ENCODE measurements around the gene PCP4.
"Not testable (repeated sequence)": the region's sequence is repeated elsewhere in the genome, so short reads cannot be mapped to it uniquely, and the experiment has no call there.

PCP4 gene

DNA sequence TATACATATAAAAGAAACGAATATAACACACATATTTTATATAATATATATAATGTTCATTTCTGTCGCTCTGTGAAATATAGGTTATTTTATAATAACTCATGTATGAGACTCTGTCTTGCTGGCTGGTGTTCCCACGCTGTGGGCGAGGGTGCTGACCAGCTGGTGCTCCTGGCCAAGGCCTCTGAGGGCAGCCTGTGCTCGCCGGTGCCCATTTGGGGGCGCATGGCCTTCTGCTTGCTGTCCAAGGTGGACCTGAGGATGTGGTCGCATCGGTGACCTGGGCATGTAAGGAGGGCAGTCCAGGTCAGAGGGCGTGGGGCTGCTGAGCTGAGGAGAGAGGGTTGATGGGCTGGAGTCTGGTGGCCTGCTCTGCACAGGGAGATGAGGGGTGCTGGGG, 1.1 kb upstream of the PCP4 start:
- no peak for DNase-seq (ENCODE audit: low read depth)

DNA sequence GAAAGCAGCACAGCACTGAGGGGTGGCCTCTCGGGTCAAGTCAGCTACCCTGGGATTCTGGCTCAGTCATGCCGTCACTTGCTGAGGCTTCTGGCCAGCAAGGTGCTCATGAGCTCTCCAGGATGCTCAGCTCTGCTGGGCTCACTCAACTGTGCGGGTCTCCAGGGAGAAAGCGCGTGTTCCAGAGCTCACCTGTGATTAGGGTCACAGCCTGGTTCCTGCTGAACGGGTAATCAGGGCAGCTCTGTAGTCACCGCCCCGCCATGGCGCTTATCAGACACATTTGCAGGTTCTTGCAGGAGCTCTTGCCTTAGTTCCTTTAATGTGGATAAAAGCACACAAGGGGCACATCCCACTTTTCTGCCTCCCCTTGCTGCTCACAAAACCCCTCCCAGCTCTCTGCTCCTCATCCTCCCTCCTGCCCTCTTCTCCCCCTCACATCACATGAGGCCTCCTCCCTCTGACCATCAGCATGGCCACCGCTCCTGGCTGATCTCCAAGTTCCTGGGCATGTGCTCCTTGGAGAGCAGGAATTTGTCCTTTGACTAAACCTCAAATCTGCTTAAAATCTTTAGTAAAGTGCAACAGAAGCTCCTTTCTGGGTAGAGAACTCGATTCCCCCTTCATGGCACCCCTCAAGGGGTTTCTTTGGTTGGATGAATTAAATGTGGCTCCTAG, 2.0 kb downstream of the PCP4 start:
- DNase-seq (ENCODE audit: low read depth) = no peak

DNA sequence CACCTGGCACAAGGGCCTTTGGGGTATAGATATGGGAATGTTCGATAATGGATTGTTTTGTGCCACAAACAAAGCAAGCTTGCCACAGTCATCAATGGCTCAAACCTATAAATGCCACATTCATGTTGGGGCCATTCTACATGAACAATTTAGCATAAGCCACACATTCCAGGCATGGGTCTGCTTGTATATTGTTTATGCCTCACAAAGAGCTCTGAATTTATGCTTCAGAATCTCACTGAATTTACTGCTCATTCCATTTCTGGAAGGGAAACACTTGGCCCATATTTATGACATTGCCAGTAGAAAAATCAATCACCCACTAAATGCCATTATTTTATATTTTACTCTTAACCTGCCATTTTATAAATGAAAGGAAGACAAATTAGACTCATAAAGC, 6.4 kb downstream of the PCP4 start:
- no peak for DNase-seq (ENCODE audit: low read depth)

DNA sequence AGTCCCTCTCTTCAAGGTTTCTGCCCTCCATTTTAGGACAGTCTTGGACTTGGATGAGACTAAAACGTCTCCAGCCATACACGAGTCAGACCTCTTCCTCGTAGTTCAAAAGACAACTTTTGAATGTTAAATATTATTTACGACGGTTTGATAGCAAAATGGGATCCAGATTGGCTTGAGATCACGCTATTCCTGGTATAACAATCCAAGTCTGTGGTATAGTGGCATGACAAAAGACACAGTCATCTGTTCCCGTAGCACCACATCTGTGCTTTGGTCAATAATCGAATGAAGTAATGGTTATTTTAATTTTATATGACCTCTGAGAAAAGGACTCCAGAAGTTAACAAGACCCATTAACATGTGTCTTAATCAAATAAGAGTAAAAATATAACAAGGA, 7.0 kb downstream of the PCP4 start:
- DNase-seq (ENCODE audit: low read depth) = no peak

DNA sequence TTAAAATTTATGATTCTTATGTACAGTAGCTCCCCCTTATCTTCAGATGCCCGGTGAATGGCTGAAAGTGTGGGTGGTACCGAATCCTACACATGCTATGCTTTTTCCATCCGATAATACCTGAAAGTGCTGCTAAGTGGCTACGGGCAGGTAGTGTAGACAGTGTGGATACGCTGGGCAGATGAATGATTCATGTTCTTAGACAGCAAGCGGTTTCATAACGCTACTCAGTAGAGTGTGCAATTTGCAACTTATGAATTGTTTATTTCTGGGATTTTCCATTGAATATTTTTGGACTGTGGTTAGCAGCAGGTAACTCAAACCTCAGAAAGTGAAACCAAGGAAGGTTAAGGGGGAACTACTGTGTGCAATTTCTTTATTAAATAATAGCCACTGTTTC, 7.5 kb downstream of the PCP4 start:
- no peak for DNase-seq (ENCODE audit: low read depth)

DNA sequence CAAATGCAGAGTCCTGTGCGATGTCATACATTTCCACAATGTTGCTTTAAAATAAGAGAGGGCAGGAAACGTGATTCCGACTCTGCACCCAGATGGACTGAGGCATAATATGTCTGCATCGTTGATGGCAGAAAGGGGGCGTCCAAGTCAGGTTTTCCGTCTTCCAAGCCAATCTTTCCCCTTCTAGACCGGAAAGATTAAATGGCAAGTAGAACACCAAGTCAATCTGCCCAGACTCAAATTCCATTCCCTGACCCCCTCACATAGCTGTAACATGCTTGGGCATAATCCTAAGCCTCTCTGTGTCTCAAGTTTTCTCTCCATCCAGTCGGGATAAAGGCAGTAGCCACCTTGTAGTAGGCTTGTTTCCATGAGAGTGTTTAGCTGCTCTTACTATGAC, 14.4 kb downstream of the PCP4 start:
- DNase-seq (ENCODE audit: low read depth) = no peak

DNA sequence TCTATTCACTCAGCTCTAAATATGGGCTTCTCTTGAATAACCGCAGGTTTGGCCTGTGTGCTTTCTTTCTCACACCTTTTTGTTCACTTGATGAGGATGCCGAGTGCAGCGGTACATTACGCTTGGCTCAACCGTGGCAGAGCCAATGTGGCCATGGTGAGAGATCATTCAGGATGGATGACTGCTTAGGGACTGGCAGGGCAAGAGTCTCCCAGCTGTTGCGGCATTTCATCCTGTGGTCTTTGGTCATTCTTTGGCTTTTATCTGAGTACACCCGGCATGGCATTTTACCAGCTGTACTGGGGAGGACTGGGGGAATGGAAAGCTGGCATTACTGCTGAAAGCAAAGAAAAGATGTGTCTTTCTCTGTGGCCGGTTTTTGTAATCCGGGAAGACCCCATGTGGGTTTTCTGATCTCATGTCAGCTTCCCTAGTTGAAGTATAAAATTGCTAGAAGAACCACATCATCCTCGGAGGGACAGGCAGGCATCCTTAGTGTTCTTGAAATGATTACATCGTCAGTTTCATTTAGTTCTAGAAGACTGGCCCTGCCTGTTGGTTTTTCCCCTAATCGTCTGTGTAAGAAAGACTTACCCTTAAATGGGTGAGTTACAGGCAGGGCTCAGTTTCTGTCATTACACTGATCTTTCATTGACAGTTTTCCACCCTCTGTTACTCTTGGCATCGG, 15.1 kb downstream of the PCP4 start:
- DNase-seq (ENCODE audit: low read depth) = no peak

DNA sequence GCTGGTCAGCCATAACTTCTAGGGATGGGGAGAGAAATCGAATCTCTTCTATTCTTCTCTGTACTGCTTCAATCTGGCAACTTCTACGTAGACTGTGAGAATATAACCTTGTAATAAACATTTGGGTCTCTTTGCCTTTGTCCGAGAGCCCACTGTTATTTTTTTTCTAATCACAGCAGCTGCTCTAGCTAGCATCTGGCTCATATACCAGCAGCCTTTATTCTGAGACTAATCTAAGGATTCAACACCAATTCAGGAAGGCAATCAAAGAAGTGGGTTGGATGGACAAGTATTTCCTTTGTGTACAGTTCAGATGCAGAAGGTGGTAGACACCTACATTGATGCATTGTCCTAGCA, 15.6 kb downstream of the PCP4 start:
- no peak for DNase-seq (ENCODE audit: low read depth)

DNA sequence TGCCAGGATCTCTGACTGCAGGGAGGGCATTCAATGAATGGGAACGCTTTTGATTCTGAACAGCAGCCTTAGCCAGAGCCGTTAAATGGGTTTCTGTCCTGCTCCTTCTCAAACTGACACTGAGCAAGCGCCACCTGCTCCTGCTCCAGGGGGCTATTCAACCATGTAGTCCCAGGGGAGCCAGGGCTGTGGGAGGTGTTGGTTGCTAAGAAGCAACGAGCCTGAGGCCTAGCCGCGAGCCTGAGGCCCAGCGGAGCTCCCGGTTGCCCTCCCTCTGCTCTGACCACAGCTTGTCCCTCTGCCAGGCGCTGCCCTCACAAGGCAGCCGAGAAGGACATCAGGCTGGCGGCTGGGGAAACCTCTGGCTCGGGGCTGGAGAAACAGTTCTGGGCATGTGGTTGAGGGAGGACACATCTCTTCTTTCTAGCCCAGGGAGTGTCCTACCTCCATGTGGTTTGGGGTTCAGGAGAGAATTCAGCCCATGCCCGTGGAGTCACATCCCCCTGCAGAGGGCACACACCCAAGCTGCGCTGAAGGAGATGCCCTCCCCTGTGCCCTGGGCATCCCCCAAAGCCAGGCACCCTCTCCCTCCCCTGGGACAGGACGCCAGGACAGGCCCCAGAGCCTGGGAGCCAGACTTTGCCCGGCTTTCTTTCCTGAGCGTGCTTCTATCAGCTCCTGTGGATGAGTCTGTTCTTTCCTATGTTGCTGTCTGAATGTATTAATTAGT, 18.0 kb downstream of the PCP4 start:
- no peak for DNase-seq (ENCODE audit: low read depth)

DNA sequence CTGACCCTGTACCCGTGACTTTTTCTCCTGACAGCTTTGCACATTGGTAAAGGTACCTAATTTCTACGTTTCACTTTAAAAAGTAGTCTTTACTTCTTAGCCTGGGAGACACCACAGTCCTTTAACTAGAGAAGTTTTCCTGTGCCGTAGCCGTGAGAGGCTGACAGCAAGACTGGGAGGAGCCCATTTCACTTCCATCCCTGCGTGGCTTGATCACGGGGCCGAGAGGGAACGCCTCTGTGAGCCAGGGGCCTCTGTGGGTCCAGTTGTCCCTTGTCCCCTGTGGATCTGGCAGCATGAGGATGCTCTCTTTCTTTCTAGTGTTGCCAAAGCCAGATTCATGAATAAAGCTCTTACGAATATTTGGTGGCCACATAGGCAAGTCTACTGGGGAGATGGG, 21.6 kb downstream of the PCP4 start:
- DNase-seq (ENCODE audit: low read depth) = no peak

DNA sequence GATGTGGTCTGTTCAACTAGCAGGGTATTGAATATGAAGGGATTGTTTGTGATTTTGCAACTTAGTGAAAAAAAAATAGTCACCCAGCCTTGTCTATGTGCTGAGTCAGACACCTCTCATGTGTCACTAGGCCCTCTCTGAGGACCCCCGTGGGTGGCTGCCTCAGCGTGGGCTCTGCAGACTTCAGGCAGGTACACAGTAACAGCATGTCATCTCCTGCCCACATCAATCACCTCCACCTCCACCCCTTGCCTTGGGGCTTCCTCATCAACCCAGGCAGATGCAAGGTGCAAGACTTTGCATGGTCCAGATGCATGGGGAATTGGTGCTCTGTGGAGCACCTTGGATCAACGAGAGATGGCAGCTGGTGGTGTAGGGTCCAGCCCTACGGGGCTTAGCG, 23.9 kb downstream of the PCP4 start:
- no peak for DNase-seq (ENCODE audit: low read depth)

DNA sequence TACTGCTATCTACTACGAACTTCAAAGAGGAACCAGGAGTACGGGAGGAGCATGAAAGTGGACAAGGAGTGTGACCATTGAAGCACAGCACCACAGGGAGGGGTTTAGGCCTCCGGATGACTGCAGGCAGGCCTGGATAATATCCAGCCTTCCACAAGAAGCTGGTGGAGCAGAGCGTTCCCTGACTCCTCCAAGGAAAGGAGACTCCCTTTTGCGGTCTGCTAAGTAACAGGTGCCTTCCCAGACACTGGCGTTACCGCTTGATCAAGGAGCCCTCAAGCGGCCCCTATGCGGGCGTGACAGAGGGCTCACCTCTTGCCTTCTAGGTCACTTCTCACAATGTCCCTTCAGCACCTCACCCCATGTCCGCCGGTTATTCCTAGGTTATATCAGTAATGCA, 24.6 kb downstream of the PCP4 start:
- DNase-seq (ENCODE audit: low read depth) = not testable (repeated sequence)

DNA sequence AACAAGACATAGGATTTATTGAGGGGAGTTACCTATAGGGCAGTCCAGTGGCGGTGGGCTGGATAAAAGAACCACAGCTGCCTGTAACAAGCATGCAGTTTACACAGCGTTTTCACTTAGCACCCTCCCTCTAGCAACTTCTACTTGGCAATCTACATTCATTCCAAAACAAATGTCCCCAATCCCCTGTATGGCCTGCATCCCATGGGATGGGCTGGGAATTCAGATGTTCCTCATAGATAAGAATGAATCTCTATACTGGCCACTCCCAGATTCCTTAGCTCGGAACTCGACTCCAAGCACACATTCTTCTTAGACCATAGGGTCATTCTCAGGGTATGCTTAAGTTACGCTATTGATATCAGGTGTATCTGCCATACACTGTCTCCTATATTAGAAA, 33.3 kb downstream of the PCP4 start:
- DNase-seq (ENCODE audit: low read depth) = no peak

DNA sequence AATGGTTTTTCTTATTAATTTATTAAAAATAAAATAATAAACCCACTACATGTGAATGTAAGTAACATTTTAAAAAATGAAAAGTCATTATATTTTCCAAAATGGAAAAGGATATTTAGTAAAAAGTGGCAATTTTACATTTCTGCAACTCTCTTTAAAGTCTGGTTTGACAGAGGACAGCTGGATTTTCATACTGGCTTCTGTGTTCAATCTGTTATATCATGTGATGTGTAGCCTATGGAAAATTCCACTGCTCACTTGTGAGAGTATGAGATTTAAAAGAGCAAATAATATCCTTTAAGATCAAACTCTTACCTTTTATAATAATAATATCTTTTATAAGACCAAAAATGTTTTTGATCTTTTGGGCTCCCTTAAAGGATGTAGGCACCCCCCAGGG, 33.7 kb downstream of the PCP4 start:
- DNase-seq (ENCODE audit: low read depth) = no peak

DNA sequence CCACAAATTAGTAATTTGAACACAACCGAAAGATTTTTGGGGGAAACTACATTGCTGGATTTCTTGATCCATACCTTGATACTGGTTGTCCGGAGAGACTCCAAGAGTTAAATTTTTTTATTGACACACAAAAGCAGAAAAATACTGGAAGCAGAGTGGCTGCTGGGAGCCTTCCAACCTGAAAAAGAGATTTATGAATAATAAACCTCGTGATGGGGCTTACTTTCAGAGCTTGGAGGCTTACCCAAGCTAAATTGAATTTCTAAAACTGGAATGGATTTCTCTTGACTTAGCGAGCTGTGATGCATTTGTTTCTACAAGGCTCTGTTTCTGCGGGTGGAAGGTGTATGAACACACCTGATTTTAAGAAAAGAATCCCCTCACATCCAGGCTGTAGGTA, 35.7 kb downstream of the PCP4 start:
- DNase-seq (ENCODE audit: low read depth) = no peak

DNA sequence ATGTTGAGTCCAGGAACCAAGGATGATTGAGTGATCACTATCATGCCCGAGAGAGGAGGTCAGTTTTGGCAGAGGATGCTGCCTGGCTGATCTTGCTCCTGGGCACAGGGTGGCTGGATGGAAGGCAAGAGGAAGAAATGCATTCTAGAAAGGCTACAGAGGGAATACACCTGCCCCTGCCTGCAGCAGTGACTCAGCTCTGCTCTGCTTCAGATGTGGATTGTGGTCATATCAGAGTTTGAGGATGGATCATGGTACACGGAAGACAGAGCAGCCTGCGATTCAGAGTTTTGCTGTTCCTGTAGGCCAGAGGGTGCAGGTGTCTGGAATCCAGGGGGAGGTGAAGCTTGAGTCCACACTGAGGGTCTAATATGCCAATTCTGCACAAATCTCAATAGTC, 37.2 kb downstream of the PCP4 start:
- no peak for DNase-seq (ENCODE audit: low read depth)

DNA sequence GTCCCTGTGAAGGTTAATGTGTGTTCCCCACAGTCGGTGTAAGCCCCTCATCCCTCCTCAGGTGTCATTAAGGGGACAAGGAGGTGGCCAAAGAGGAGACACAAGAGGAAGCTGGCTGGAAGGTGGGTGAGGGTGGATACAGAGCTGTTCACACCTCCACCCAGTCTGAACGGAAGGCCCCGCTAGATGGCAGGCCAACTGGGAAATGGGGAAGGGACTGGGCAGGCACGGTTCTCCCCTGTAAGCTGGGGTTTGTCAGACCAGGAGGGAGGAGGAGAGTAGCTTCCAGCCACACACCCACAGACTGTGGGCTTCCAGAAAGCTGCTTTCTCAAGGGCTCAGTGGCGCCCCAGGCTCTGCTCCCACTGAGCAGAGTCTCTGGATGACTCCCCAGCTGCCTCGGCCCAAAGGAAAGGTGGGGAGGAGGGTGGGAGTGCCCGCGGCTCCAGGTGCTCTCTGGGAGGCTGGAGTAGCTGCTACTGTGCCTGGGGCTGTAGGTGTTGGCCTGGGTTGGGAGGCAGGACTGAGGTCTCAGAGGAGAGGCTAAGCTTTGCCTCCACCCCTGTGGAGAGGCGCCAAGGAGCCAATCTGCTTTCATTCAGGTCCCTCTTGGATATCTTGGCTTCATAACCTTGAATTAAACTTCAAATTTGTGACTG, 41.2 kb downstream of the PCP4 start:
- DNase-seq (ENCODE audit: low read depth) = no peak

DNA sequence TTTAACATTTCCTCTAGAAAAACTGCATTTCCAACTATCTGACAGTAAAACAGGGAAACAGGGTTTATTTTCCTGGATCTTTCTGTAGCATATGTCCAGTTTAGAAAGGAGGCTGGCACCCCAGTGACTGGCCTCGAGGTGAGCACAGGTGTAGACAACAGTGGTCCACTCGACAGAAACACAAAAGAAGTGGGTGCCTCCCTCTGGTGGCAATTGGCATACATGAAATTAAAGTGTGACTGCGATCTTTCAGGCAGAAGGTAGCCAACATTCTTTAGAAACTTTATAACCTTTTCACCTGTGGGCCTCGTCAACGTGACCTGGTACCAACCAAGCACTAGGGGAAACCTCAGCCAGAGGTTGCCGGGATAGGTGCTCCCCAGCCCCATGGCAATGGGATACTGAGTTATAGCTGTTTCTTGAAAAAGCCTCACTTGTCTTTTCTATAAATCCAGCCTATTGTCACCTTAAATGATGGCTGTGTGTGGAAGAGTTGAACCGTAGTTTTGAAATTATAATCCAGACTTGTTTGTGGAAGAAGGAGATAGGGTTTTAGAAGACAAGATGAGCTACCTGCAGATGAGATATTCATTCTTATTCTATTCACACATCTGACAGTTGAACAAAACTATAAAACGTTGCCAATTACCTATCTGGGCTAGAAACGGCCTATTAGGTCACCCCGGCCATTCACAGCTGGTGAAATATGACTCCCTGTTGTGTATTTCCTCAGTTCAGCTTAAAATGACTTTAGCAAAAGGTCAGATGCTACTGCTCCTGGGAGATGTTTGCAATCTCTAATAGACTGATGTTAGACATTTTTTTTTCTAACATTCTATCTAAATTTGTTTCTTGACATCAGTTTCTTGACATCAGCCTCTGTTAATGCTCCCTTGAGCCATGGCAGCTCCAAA, 44.3 kb downstream of the PCP4 start:
- DNase-seq (ENCODE audit: low read depth) = no peak

DNA sequence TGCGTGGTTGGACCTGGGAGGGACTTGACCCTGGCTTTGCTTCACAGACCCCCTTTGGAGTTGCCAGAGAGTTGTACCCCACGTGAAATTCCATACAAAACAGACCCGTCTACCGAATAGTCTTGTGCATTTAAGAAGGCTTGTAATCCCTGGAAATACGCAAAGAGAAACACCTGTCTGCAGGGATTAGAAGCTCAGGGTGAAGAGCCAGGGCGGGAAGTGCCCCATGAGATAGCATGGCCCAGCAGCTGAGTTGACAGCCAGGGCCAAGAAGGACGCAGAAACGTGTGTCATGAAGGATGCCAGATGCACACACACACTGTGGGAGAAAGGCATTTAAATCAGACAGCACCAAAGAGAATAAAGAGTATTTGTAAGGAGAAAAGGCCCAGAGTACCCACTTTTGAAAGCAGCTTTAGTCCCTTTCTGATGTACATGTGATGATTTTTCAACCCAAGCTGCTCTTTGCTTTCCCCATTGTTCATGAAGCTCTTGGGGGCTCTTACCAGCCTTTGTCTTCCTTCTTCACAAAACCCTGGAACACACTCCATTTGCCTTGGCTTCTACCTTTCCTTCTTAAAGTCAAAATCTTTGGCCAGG, 46.6 kb downstream of the PCP4 start:
- no peak for DNase-seq (ENCODE audit: low read depth)

DNA sequence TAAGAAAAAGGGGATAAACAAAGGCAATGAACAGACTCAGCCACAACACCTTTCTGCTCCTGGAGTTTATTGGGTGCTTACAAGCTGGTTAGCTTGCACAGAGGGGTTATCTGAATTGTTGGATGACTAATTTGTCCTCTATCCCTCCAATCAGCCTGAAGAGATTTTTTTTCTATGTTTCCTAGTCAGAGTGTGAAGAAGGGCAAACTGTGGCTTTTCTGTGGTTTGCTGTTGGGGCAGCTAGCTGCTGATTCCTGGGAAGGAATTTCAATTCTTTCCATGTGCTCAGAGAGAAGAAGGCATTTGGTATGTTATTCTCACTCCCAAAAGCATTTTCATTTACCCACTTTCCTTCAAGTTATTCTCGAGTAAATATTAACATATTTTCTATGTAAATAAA, 48.6 kb downstream of the PCP4 start:
- no peak for DNase-seq (ENCODE audit: low read depth)

DNA sequence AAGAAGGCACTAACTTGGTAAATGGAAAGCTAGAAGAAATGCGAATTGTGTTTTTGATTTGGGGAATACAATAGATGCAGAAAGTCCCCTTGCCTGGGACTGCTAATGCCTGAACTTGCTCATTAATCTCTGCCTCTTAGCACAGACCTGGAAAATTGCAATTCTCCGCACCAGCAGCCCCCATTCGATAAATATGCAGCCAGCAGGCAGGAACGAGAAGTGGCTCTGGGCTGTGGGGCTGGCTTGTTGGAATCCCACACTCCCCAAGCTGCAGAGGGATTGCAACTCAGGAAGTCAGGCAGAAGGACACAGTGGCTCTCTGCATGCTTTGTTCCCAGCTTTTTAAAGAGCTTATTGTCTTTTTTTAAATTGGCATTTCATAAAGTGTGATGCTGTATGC, 51.3 kb downstream of the PCP4 start:
- DNase-seq (ENCODE audit: low read depth) = no peak

DNA sequence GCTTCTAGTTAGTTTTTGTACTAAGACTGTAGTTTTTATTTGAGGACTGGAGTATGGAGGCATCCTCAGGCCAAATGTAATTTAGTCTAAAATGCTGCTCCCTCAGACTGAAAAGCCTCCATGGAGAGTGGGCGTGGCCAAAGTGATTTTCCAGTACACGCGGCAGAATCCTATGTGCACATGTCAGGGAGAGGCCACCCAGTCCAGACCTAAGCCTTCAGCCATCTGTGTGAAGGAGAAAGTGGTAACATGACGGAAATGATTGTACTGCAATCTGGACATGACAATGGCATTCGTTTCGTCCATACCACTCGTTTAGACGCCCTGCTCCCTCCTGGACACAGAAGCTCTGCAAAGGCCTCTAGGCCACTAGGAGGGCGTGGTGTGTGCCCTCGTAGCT, 56.2 kb downstream of the PCP4 start:
- DNase-seq (ENCODE audit: low read depth) = no peak
